ENCODE measurements around the gene THEM4.

THEM4 gene

DNA sequence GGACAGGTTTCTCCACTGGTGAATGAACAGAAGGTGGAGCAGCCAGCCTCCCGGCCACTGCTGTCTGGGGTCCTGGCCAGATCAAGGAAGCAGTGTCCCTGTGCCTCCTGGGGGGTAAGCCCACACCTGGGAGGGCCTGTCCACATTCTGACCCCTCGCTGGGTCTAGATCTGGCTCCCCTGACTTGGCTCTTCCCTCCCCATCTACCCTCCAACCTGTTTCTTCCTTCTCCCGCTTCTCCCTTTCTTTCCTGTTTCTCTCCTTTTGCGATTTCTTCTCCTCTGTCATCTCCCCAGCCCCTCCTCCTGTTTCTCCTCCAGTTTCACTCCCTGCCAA, 78.1 kb downstream of the THEM4 start:
- DNase-seq (ENCODE audit: low spot score), result no peak
- TF ChIP-seq, protein P1, sequence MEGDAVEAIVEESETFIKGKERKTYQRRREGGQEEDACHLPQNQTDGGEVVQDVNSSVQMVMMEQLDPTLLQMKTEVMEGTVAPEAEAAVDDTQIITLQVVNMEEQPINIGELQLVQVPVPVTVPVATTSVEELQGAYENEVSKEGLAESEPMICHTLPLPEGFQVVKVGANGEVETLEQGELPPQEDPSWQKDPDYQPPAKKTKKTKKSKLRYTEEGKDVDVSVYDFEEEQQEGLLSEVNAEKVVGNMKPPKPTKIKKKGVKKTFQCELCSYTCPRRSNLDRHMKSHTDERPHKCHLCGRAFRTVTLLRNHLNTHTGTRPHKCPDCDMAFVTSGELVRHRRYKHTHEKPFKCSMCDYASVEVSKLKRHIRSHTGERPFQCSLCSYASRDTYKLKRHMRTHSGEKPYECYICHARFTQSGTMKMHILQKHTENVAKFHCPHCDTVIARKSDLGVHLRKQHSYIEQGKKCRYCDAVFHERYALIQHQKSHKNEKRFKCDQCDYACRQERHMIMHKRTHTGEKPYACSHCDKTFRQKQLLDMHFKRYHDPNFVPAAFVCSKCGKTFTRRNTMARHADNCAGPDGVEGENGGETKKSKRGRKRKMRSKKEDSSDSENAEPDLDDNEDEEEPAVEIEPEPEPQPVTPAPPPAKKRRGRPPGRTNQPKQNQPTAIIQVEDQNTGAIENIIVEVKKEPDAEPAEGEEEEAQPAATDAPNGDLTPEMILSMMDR (IDR thresholded peaks at IDR 0.05; ENCODE audit: extremely low read depth, insufficient read depth, missing control alignments), result no peak
- in situ Hi-C loops (cut with MboI; ENCODE audit: low pct_unique_long_range_greater_than_20kb, low sequenced_read_pairs, unreplicated experiment), result no loop called here

DNA sequence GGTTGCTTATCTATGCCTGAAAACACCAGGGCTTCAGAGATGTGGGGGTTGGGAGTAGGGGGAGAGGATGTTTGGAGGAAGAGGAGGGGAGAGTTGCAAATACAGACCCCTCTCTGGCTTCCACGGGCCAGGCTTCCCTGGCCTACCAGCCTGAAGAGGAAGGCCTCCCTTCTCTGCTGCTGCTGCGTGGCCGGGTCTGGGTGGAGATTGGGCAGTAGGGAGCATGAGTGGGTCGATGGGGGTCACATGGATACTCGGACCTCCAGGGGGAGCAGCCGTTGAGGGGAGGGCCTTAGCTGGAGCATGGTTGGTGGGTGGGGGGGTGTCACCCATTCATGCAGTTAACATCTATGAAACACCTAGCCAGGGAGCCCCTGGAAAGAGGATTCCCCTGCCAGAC, 79.3 kb downstream of the THEM4 start:
- in situ Hi-C loops (cut with MboI; ENCODE audit: low pct_unique_long_range_greater_than_20kb, low sequenced_read_pairs, unreplicated experiment), result no loop called here
- no peak for DNase-seq (ENCODE audit: low spot score)
- TF ChIP-seq, protein P1 (IDR thresholded peaks at IDR 0.05; ENCODE audit: extremely low read depth, insufficient read depth, missing control alignments), result no peak

GRCh38 chr1:151829352-151830046, 79.8 kb downstream of the THEM4 start:
- TF ChIP-seq, protein P1 (IDR thresholded peaks at IDR 0.05; ENCODE audit: extremely low read depth, insufficient read depth, missing control alignments), result no peak
- in situ Hi-C loops (cut with MboI; ENCODE audit: low pct_unique_long_range_greater_than_20kb, low sequenced_read_pairs, unreplicated experiment), result no loop called here
- no peak for DNase-seq (ENCODE audit: low spot score)

DNA sequence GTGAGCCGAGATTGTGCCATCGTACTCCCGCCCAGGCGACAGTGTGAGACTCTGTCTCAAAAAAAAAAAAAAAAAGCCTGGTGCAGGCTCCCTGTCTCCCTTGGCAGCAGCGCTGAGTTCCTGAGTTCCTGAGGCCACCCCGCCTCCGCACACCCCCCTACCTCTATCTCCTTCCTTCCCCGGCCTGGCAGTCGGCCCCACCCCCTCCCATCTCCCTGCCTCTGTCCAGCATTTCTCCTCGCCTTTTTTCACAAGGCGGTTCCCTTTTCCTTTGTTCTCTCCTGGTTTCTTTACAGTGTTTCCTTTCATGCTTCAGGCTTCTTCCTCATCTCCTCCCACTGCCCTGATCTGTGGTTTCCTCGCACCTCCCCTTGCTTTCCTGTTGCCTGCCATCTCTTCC, 80.4 kb downstream of the THEM4 start:
- no peak for DNase-seq (ENCODE audit: low spot score)
- TF ChIP-seq, protein P1 (IDR thresholded peaks at IDR 0.05; ENCODE audit: extremely low read depth, insufficient read depth, missing control alignments), result no peak
- in situ Hi-C loops (cut with MboI; ENCODE audit: low pct_unique_long_range_greater_than_20kb, low sequenced_read_pairs, unreplicated experiment), result no loop called here

- TF ChIP-seq, protein P1 (IDR thresholded peaks at IDR 0.05; ENCODE audit: extremely low read depth, insufficient read depth, missing control alignments), result no peak
- in situ Hi-C loops (cut with MboI; ENCODE audit: low pct_unique_long_range_greater_than_20kb, low sequenced_read_pairs, unreplicated experiment), result no loop called here
- no peak for DNase-seq (ENCODE audit: low spot score)
These were observed 81.5 kb downstream of the THEM4 start for GRCh38 chr1:151827853-151828252.

- DNase-seq (ENCODE audit: low spot score), result no peak
These were observed 83.3 kb downstream of the THEM4 start for GRCh38 chr1:151825751-151826660.

More at GRCh38 chr1:151825751-151826660, 83.3 kb downstream of the THEM4 start:
- TF ChIP-seq, protein P1 (IDR thresholded peaks at IDR 0.05; ENCODE audit: extremely low read depth, insufficient read depth, missing control alignments), result no peak
- in situ Hi-C loops (cut with MboI; ENCODE audit: low pct_unique_long_range_greater_than_20kb, low sequenced_read_pairs, unreplicated experiment), result no loop called here
